ENCODE results near the gene NDUFB10.

DNA sequence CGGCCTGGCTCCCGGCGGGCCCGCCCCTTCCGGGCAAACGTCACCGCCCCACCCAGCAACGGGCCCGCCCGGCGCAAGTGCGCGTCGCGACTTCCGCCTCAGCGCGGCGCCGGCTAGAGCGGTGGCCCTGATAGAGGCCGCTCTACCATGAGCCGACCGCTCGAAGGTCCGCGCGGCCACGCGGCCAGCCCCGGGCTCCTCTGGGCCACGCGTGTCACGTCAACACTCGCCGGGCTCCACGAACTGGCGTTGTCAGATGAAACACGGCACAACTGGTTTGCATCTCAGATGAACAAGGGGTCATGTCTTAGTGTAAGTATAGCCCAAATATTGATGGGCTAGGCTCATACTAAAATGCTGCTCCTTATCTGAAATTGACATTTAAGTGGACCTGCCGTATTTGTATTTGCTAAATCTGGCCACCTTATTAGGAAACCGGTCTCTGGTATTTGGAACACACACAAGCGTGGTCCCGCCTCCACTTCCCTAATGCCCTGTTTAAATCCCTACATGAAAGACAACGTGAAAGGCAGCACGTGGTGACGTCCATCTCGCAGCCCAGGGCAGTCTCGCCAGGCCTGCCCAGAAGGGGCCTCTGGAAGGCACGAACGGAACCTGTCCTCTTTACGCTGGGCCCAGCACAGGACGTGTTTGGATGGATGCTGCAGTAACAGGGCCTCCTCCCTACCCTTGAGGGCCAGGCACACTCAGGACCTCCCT lies 50.6 kb downstream of the NDUFB10 start, which contains the start of gene ZNF598:
- TF ChIP-seq FOXM1 (IDR thresholded peaks at IDR 0.05; ENCODE audit: borderline replicate concordance) (no peak), SUZ12 (IDR thresholded peaks at IDR 0.05) (no peak), FOXA1 (IDR thresholded peaks at IDR 0.05) (no peak), NFRKB (IDR thresholded peaks at IDR 0.05) (no peak), SP1 (IDR thresholded peaks at IDR 0.05) (no peak), HDGF (IDR thresholded peaks at IDR 0.05; ENCODE audit: borderline replicate concordance) (no peak), ELF4 (IDR thresholded peaks at IDR 0.05) (no peak), LEF1 (IDR thresholded peaks at IDR 0.05; ENCODE audit: borderline replicate concordance) (no peak), BHLHE40 (IDR thresholded peaks at IDR 0.05; ENCODE audit: borderline replicate concordance) (no peak), CTBP1 (IDR thresholded peaks at IDR 0.05; ENCODE audit: borderline replicate concordance) (no peak), TARDBP (IDR thresholded peaks at IDR 0.05) (no peak), FOXK2 (IDR thresholded peaks at IDR 0.05) (no peak), ZNF384 (IDR thresholded peaks at IDR 0.05) (no peak)

All from HEK293T (cell line).